GM12874 (cell line): ENCODE results near the gene WFDC1.

Experiments used
- CTCF ChIP-seq: IDR thresholded peaks from 2 replicates; pipeline ENCODE4 v1.5.1; 2011; ENCODE audit warnings: low read depth, mild to moderate bottlenecking, control low read depth, low read length, moderate library complexity; ENCODE audit not compliant: insufficient read depth

WFDC1 gene

GRCh38 chr16:84329843-84330684 is 35.4 kb downstream of the WFDC1 start:
- no peak for TF ChIP-seq CTCF

- TF ChIP-seq CTCF, result no peak
Measured at GRCh38 chr16:84330685-84331050, 36.0 kb downstream of the WFDC1 start.

GRCh38 chr16:84331998-84332780 is 37.5 kb downstream of the WFDC1 start:
- TF ChIP-seq CTCF, result no peak

- no peak for TF ChIP-seq CTCF
Measured at GRCh38 chr16:84332975-84333684, 38.5 kb downstream of the WFDC1 start.

GRCh38 chr16:84334058-84334457 is 39.4 kb downstream of the WFDC1 start:
- TF ChIP-seq CTCF, result no peak

GRCh38 chr16:84334482-84334881 is 39.8 kb downstream of the WFDC1 start:
- no peak for TF ChIP-seq CTCF

- no peak for TF ChIP-seq CTCF
Measured at GRCh38 chr16:84339311-84339710, 44.6 kb downstream of the WFDC1 start.
